Neuronal stem cell (in vitro differentiated cells): ENCODE measurements around the gene SPPL3.

Source experiments
- DNase-seq: peaks from one replicate; pipeline ENCODE4 v3.0.0-alpha.2; 2013; ENCODE audit warnings: low spot score
- H2AFZ ChIP-seq: one replicate; pipeline ENCODE4 v1.6.1; 2013; ENCODE audit warnings: mild to moderate bottlenecking, low read length, inconsistent platforms
- H2AK5ac ChIP-seq: 2 replicates; pipeline ENCODE4 v1.6.1; 2013; ENCODE audit warnings: low read depth, mild to moderate bottlenecking, inconsistent platforms, low read length, moderate library complexity, mixed read lengths
- H2BK120ac ChIP-seq: 2 replicates; pipeline ENCODE4 v1.6.1; 2013; ENCODE audit warnings: low read depth, mild to moderate bottlenecking, inconsistent platforms, low read length, moderate library complexity, mixed read lengths
- H2BK12ac ChIP-seq: one replicate; pipeline ENCODE4 v1.6.1; 2013; ENCODE audit warnings: low read length, inconsistent platforms
- H2BK15ac ChIP-seq: 2 replicates; pipeline ENCODE4 v1.6.1; 2013; ENCODE audit warnings: mild to moderate bottlenecking, low read length, inconsistent platforms, mixed read lengths
- H2BK5ac ChIP-seq: one replicate; pipeline ENCODE4 v1.6.1; 2013; ENCODE audit warnings: inconsistent platforms, mild to moderate bottlenecking, low read length, moderate library complexity
- H3K14ac ChIP-seq: one replicate; pipeline ENCODE4 v1.6.1; 2013; ENCODE audit warnings: low read length, inconsistent platforms
- H3K18ac ChIP-seq: 2 replicates; pipeline ENCODE4 v1.6.1; 2013; ENCODE audit warnings: low read length, inconsistent platforms
- H3K23ac ChIP-seq: 2 replicates; pipeline ENCODE4 v1.6.1; 2013; ENCODE audit warnings: low read depth, mild to moderate bottlenecking, mixed read lengths, low read length, inconsistent platforms; ENCODE audit not compliant: poor library complexity
- H3K27ac ChIP-seq: replicated peaks from 3 replicates; pipeline ENCODE4 v1.5.1; 2013; ENCODE audit warnings: low read length, inconsistent platforms
- H3K27me3 ChIP-seq, 3 experiments: 2 replicates each; pipeline ENCODE4 v1.6.1; 2013; ENCODE audit warnings: low read length in 3 of 3, mild to moderate bottlenecking in 2 of 3, inconsistent platforms in 1 of 3, low read depth in 1 of 3, mixed read lengths in 1 of 3, moderate library complexity in 1 of 3; ENCODE audit not compliant: control insufficient read depth in 3 of 3, insufficient read depth in 3 of 3
- H3K36me3 ChIP-seq, 2 donors: replicated peaks in 1 of 2; 2 replicates each; pipeline ENCODE4 v1.6.1; 2013; ENCODE audit warnings: low read length in 2 of 2; ENCODE audit not compliant: control insufficient read depth in 2 of 2, insufficient read depth in 2 of 2
- H3K4ac ChIP-seq: 2 replicates; pipeline ENCODE4 v1.6.1; 2013; ENCODE audit warnings: inconsistent platforms, mild to moderate bottlenecking, low read length, moderate library complexity
- H3K4me1 ChIP-seq, 2 donors: 1 replicate in 1 of 2; 2 replicates in 1 of 2; pipeline ENCODE4 v1.6.1; 2013; ENCODE audit warnings: low read length in 2 of 2, low read depth in 1 of 2; ENCODE audit not compliant: control insufficient read depth in 2 of 2, insufficient read depth in 1 of 2
- H3K4me2 ChIP-seq: one replicate; pipeline ENCODE4 v1.6.1; 2013; ENCODE audit warnings: mild to moderate bottlenecking, low read length, inconsistent platforms; ENCODE audit not compliant: insufficient read depth, poor library complexity, severe bottlenecking
- H3K4me3 ChIP-seq, 2 donors: 2 replicates each; pipeline ENCODE4 v1.5.1; 2013; ENCODE audit warnings: low read length in 2 of 2, mild to moderate bottlenecking in 2 of 2, inconsistent platforms in 1 of 2, moderate library complexity in 1 of 2
- H3K79me1 ChIP-seq: one replicate; pipeline ENCODE4 v1.6.1; 2013; ENCODE audit warnings: low read depth, mild to moderate bottlenecking, inconsistent platforms, low read length, moderate library complexity
- H3K9ac ChIP-seq: one replicate; pipeline ENCODE4 v1.6.1; 2013; ENCODE audit warnings: mild to moderate bottlenecking, low read depth, low read length, inconsistent platforms; ENCODE audit not compliant: poor library complexity
- H3K9me3 ChIP-seq, 2 donors: replicated peaks in 1 of 2; 2 replicates each; pipeline versions ENCODE3 to v1.6.1; 2013; ENCODE audit warnings: low read length in 2 of 2, mild to moderate bottlenecking in 2 of 2, inconsistent platforms in 1 of 2, low read depth in 1 of 2, mixed read lengths in 1 of 2, moderate library complexity in 1 of 2; ENCODE audit not compliant: control insufficient read depth in 2 of 2, insufficient read depth in 1 of 2
- H4K8ac ChIP-seq: one replicate; pipeline ENCODE4 v1.6.1; 2013; ENCODE audit warnings: low read depth, mild to moderate bottlenecking, inconsistent platforms, low read length, moderate library complexity
- H4K91ac ChIP-seq: one replicate; pipeline ENCODE4 v1.6.1; 2013; ENCODE audit warnings: low read length, low read depth, mild to moderate bottlenecking, inconsistent platforms; ENCODE audit not compliant: poor library complexity
- WGBS, 2 donors: extraction: QIAGEN DNeasy Blood & Tissue Kit; methylation state at CpG; one replicate each; pipeline ENCODE4 v1.1.7; 2013; ENCODE audit warnings: missing lambda C conversion rate in 2 of 2, mixed read lengths in 1 of 2; ENCODE audit not compliant: insufficient read length in 2 of 2, insufficient replicate concordance in 1 of 2; ENCODE audit errors: extremely low coverage in 2 of 2; 5-methylcytosine and 5-hydroxymethylcytosine counted together

The SPPL3 gene

DNA sequence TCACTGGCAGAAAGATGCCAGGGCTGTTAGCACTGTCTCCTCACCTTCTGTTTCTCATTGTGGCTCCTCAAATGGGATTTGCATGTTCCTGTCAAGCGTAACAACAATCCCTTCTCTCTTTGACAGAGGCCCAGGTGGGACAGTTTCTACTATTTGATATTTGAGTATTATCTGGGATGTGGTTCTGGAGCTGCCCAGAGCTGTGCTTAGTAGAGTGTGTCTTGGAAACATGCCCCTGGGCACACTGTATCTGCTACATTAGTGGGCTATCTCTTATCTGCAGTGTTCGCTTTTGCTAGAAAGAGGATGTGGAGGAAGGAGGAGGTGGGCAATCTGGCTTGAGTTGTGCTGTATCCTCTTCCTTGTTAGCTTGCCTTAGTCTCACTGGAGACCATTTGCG lies 182.3 kb downstream of the SPPL3 start:
- no peak overlapping the region for H2AFZ ChIP-seq
- peaks cover 0 to 3% of the 10 kb centered on the region in 2 donors for H3K4me1 ChIP-seq

DNA sequence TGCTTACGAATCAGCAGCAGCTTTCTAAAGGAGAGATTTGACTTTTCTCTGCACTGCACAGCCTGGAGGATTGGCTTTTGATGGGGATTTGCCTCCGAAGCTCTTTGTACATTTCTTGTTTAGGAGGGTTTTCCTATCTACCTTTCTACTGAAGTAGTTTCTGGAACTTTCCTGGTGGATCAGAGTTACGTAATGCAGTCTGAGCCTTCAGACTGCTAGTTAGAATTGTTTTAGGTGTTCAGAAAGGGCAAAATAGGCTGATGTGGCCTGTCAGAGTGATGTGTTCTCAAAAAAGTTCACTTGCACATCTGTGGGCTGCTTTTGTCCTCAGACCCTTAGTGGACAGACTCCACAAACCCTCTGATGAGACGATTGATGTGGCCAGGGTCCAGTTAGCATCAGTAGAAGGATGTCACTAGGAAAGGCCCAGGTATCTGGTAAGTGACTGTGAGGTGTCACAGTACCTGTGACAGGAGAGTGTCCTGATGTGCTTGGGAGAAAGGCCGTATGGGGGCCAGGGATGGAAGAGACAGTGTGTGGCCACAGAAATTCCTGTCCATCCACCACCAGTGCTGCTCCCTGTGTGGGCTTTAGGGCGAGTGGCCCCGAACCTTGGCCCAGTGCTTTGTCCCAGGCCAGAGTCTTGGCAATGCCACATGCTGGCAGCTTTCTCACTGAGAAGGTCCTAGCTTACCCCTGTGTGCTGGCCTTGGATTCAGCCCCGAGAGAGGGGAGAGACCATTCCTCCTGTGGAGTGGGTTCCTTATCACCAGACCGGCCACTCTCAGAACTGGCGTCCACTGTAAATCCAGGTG lies 183.0 kb downstream of the SPPL3 start:
- Histone ChIP-seq H3K79me1 (peaks cover 4% of the 10 kb centered on the region), H2BK12ac (no peak overlapping the region), H3K4ac (no peak overlapping the region), H2BK5ac (no peak overlapping the region), H4K8ac (no peak overlapping the region), H2BK15ac (no peak overlapping the region), H3K9me3 (no peaks in the 10 kb centered on the region), H3K27me3 (no peaks in the 10 kb centered on the region), H3K14ac (no peak overlapping the region), H3K4me2 (no peak overlapping the region), H4K91ac (no peak overlapping the region), H3K18ac (no peak overlapping the region), H3K23ac (no peak overlapping the region), H3K36me3 (peaks cover 57 to 92% of the 10 kb centered on the region in 2 donors), H3K27ac (no peak overlapping the region), H3K9ac (no peak overlapping the region), H2AFZ (no peak overlapping the region), H2BK120ac (no peak overlapping the region), H3K4me3 (no peak overlapping the region), H2AK5ac (no peak overlapping the region), H3K4me1 (peaks cover 0 to 3% of the 10 kb centered on the region in 2 donors)
- no CpG with 5 or more reads among the region's 10 CpGs for WGBS, 2 donors
- DNase-seq, result no peak

More for the DNA sequence above, 182.3 kb downstream of the SPPL3 start:
- Histone ChIP-seq H3K27ac (no peak overlapping the region), H2BK15ac (no peak overlapping the region), H2BK5ac (no peak overlapping the region), H2BK12ac (no peak overlapping the region), H4K91ac (no peak overlapping the region), H3K27me3 (no peaks in the 10 kb centered on the region), H3K14ac (no peak overlapping the region), H3K23ac (no peak overlapping the region), H3K9ac (no peak overlapping the region), H2AK5ac (no peak overlapping the region), H3K79me1 (peaks cover 2% of the 10 kb centered on the region), H3K9me3 (no peaks in the 10 kb centered on the region), H3K36me3 (peaks cover 50 to 92% of the 10 kb centered on the region in 2 donors), H3K4ac (no peak overlapping the region), H3K4me2 (no peak overlapping the region), H2BK120ac (no peak overlapping the region), H3K4me3 (no peak overlapping the region), H4K8ac (no peak overlapping the region), H3K18ac (no peak overlapping the region)
- WGBS, 2 donors, result no CpG with 5 or more reads among the region's 3 CpGs
- DNase-seq, result no peak

- H2BK120ac ChIP-seq, result no peak overlapping the region
- peaks cover 0 to 3% of the 10 kb centered on the region in 2 donors for H3K4me1 ChIP-seq
- H3K79me1 ChIP-seq, result peaks cover 4% of the 10 kb centered on the region
- no peaks in the 10 kb centered on the region for H3K9me3 ChIP-seq
- H2AK5ac ChIP-seq, result no peak overlapping the region
- no peak overlapping the region for H3K4ac ChIP-seq
- H3K23ac ChIP-seq, result no peak overlapping the region
- no CpG with 5 or more reads among the region's 7 CpGs for WGBS, 2 donors
- no peak overlapping the region for H3K9ac ChIP-seq
- no peak overlapping the region for H2BK15ac ChIP-seq
- peaks cover 61 to 96% of the 10 kb centered on the region in 2 donors for H3K36me3 ChIP-seq
- H2BK12ac ChIP-seq, result no peak overlapping the region
- no peak overlapping the region for H2AFZ ChIP-seq
- no peak overlapping the region for H4K91ac ChIP-seq
- H3K14ac ChIP-seq, result no peak overlapping the region
- no peak overlapping the region for H3K27ac ChIP-seq
- H3K4me3 ChIP-seq, result no peak overlapping the region
- no peak for DNase-seq
- no peak overlapping the region for H4K8ac ChIP-seq
- H3K4me2 ChIP-seq, result no peak overlapping the region
- H2BK5ac ChIP-seq, result no peak overlapping the region
- no peaks in the 10 kb centered on the region for H3K27me3 ChIP-seq
- H3K18ac ChIP-seq, result no peak overlapping the region
These were observed 183.7 kb downstream of the SPPL3 start for GRCh38 chr12:120720234-120720986.
